PFSK-1 (cell line): ENCODE results near the gene ZNF740. TPM values are rescaled to one million over a fixed set of nuclear protein-coding genes. Genes with fewer than 3 reads are reported as not detected.

Source experiments
- FOXP2 ChIP-seq: optimal IDR thresholded peaks from 2 replicates; pipeline ENCODE3; 2011; ENCODE audit warnings: borderline replicate concordance, control low read depth, inconsistent platforms; ENCODE audit not compliant: insufficient read depth; ENCODE audit errors: extremely low read length, extremely low read depth
- POLR2AphosphoS5 ChIP-seq: IDR thresholded peaks from 2 replicates; pipeline ENCODE4 v1.6.1; 2012; ENCODE audit warnings: low read depth, mild to moderate bottlenecking, control low read depth, low read length, moderate library complexity
- SIN3A ChIP-seq: IDR thresholded peaks from 2 replicates; pipeline ENCODE4 v1.6.1; 2012; ENCODE audit warnings: mild to moderate bottlenecking, low read length, moderate library complexity, borderline replicate concordance; ENCODE audit not compliant: insufficient read depth
- TAF1 ChIP-seq: IDR thresholded peaks from 2 replicates; pipeline ENCODE4 v1.6.1; 2012; ENCODE audit warnings: low read length, control low read depth, borderline replicate concordance; ENCODE audit not compliant: insufficient read depth
- polyA plus RNA-seq: library from polyadenylated mRNA; unstranded; fragments of >200 nt; gene quantifications from one replicate; pipeline ENCODE4 v1.2.1, GENCODE V29; 2012; ENCODE audit warnings: low read depth, missing spikeins; ENCODE audit not compliant: insufficient read length
- TF ChIP-seq, protein P1 (sequence below), 2 experiments: IDR thresholded peaks; 2 replicates each; pipeline versions ENCODE4 v1.6.1 to v1.8.0; 2011 to 2012; ENCODE audit warnings: low read depth in 2 of 2, low read length in 2 of 2, control low read depth in 1 of 2, inconsistent platforms in 1 of 2, mild to moderate bottlenecking in 1 of 2, moderate library complexity in 1 of 2; ENCODE audit not compliant: insufficient read depth in 1 of 2

Gene ZNF740, protein sequence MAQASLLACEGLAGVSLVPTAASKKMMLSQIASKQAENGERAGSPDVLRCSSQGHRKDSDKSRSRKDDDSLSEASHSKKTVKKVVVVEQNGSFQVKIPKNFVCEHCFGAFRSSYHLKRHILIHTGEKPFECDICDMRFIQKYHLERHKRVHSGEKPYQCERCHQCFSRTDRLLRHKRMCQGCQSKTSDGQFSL
- polyA plus RNA-seq = 21.7 TPM

DNA sequence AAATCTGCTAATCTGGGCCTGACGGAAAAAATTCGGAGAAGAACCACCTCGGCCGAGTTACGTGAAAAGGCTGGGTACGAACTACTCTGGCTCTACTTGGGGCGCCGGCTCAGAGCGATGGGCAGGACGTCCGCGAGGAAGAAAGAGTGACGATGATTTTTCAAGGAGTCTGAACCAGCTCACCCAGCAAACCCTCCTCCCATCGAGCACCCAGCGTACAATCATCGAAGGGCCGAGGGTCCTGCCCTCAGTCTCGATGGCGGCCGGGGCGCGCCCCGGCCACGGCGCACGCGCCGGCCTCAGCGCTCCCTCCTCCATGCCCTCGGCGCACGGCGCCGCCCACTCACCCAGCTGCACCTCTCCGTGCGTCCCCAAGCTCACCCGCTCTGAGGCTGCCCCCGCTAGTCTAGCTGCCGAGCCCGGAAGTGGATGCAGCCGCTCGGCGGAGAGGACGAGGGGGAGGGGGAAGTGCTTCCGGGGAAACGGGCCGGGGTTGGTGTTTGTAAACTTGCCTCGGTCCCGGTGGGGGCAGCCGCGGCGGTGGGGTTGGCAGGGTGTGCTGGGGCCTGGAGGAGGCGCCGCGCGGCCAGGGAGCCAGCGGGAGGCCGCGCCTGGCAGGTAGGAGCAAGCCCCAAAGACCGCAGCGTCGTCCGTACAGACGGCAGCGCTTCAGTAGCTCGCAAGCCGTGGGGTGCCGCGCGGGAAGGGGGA, at the start of gene ZNF740, which contains the start of gene CSAD:
ZNF740 (plus strand) TSS at position 503 of the 711 bp plus-strand sequence. CDS start 1,262 bp downstream, outside the sequence.
CSAD (minus strand) TSS at position 706 of the 711 bp plus-strand sequence. CDS start 7,455 bp downstream, outside the sequence.
- peak; percentile 17; the same call in 1 of the 2 replicates for TF ChIP-seq TAF1
- peak; percentile 95 for TF ChIP-seq FOXP2
- peak; percentile 66; the same call in 1 of the 2 replicates for TF ChIP-seq POLR2AphosphoS5
- TF ChIP-seq SIN3A = peak; percentile 57; the same call in 1 of the 2 replicates
- TF ChIP-seq, protein P1, sequence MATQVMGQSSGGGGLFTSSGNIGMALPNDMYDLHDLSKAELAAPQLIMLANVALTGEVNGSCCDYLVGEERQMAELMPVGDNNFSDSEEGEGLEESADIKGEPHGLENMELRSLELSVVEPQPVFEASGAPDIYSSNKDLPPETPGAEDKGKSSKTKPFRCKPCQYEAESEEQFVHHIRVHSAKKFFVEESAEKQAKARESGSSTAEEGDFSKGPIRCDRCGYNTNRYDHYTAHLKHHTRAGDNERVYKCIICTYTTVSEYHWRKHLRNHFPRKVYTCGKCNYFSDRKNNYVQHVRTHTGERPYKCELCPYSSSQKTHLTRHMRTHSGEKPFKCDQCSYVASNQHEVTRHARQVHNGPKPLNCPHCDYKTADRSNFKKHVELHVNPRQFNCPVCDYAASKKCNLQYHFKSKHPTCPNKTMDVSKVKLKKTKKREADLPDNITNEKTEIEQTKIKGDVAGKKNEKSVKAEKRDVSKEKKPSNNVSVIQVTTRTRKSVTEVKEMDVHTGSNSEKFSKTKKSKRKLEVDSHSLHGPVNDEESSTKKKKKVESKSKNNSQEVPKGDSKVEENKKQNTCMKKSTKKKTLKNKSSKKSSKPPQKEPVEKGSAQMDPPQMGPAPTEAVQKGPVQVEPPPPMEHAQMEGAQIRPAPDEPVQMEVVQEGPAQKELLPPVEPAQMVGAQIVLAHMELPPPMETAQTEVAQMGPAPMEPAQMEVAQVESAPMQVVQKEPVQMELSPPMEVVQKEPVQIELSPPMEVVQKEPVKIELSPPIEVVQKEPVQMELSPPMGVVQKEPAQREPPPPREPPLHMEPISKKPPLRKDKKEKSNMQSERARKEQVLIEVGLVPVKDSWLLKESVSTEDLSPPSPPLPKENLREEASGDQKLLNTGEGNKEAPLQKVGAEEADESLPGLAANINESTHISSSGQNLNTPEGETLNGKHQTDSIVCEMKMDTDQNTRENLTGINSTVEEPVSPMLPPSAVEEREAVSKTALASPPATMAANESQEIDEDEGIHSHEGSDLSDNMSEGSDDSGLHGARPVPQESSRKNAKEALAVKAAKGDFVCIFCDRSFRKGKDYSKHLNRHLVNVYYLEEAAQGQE (IDR thresholded peaks at IDR 0.05; ENCODE audit: insufficient read depth in 1 of 2, low read depth in 2 of 2, low read length in 2 of 2) = 0 out of 4 replicates have a peak, but pooled peaks of 1 of the 2 experiments have one; percentile 4

GRCh38 chr12:53131844-53132243, 48.7 kb upstream of the ZNF740 start:
- TF ChIP-seq FOXP2 (no peak), SIN3A (no peak)

- no peak for TF ChIP-seq POLR2AphosphoS5
Measured at GRCh38 chr12:53133722-53134121, 46.8 kb upstream of the ZNF740 start.

GRCh38 chr12:53143355-53143754, 37.2 kb upstream of the ZNF740 start:
- TF ChIP-seq TAF1 = no peak
- no peak for TF ChIP-seq SIN3A
- no peak for TF ChIP-seq POLR2AphosphoS5
- TF ChIP-seq, protein P1 (IDR thresholded peaks at IDR 0.05; ENCODE audit: insufficient read depth in 1 of 2, low read depth in 2 of 2, low read length in 2 of 2) = no peak
- no peak for TF ChIP-seq FOXP2

- TF ChIP-seq FOXP2 (no peak), SIN3A (no peak), TAF1 (no peak), POLR2AphosphoS5 (no peak)
- TF ChIP-seq, protein P1 (IDR thresholded peaks at IDR 0.05; ENCODE audit: insufficient read depth in 1 of 2, low read depth in 2 of 2, low read length in 2 of 2) = no peak
Measured at GRCh38 chr12:53145383-53146260, 34.9 kb upstream of the ZNF740 start.
